Measurements from ENCODE around the gene MAGI2.
"Not testable (repeated sequence)": the region's sequence is repeated elsewhere in the genome, so short reads cannot be mapped to it uniquely, and the experiment has no call there.

MAGI2 gene

GRCh38 chr7:78006063-78006755, 1447.3 kb downstream of the MAGI2 start:
- TF ChIP-seq GATA1 (IDR thresholded peaks at IDR 0.05; ENCODE audit: low read depth, low read length) = no peak
- TF ChIP-seq POLR2A (IDR thresholded peaks at IDR 0.05; ENCODE audit: low read length) = no peak
- no peak for DNase-seq

GRCh38 chr7:78002715-78003114, 1450.8 kb downstream of the MAGI2 start:
- TF ChIP-seq POLR2A (IDR thresholded peaks at IDR 0.05; ENCODE audit: low read length) (no peak), GATA1 (IDR thresholded peaks at IDR 0.05; ENCODE audit: low read depth, low read length) (no peak)
- DNase-seq = no peak

- no peak for TF ChIP-seq POLR2A (IDR thresholded peaks at IDR 0.05; ENCODE audit: low read length)
- TF ChIP-seq GATA1 (IDR thresholded peaks at IDR 0.05; ENCODE audit: low read depth, low read length) = no peak
- DNase-seq = no peak
Measured at GRCh38 chr7:78002021-78002420, 1451.4 kb downstream of the MAGI2 start.

GRCh38 chr7:77999168-77999567, 1454.3 kb downstream of the MAGI2 start:
- not testable (repeated sequence) for DNase-seq

GRCh38 chr7:77995717-77996116, 1457.8 kb downstream of the MAGI2 start:
- TF ChIP-seq GATA1 (IDR thresholded peaks at IDR 0.05; ENCODE audit: low read depth, low read length) (no peak), POLR2A (IDR thresholded peaks at IDR 0.05; ENCODE audit: low read length) (no peak)
- no peak for DNase-seq

GRCh38 chr7:77993838-77994237, 1459.6 kb downstream of the MAGI2 start:
- DNase-seq = no peak
- TF ChIP-seq POLR2A (IDR thresholded peaks at IDR 0.05; ENCODE audit: low read length) = no peak
- TF ChIP-seq GATA1 (IDR thresholded peaks at IDR 0.05; ENCODE audit: low read depth, low read length) = no peak

GRCh38 chr7:77991656-77992055, 1461.8 kb downstream of the MAGI2 start:
- TF ChIP-seq GATA1 (IDR thresholded peaks at IDR 0.05; ENCODE audit: low read depth, low read length) (no peak), POLR2A (IDR thresholded peaks at IDR 0.05; ENCODE audit: low read length) (no peak)
- DNase-seq = no peak

- peak; percentile 32 to 38 for DNase-seq
- TF ChIP-seq POLR2A (IDR thresholded peaks at IDR 0.05; ENCODE audit: low read length) (no peak), GATA1 (IDR thresholded peaks at IDR 0.05; ENCODE audit: low read depth, low read length) (no peak)
Measured at GRCh38 chr7:77989981-77990566, 1463.4 kb downstream of the MAGI2 start.

- no peak for TF ChIP-seq POLR2A (IDR thresholded peaks at IDR 0.05; ENCODE audit: low read length)
- no peak for TF ChIP-seq GATA1 (IDR thresholded peaks at IDR 0.05; ENCODE audit: low read depth, low read length)
- no peak for DNase-seq
Measured at GRCh38 chr7:77985974-77986339, 1467.5 kb downstream of the MAGI2 start.

GRCh38 chr7:77985232-77985973, 1468.1 kb downstream of the MAGI2 start:
- TF ChIP-seq POLR2A (IDR thresholded peaks at IDR 0.05; ENCODE audit: low read length) (no peak), GATA1 (IDR thresholded peaks at IDR 0.05; ENCODE audit: low read depth, low read length) (no peak)
- no peak for DNase-seq

- no peak for TF ChIP-seq POLR2A (IDR thresholded peaks at IDR 0.05; ENCODE audit: low read length)
- TF ChIP-seq GATA1 (IDR thresholded peaks at IDR 0.05; ENCODE audit: low read depth, low read length) = no peak
- DNase-seq = no peak
Measured at GRCh38 chr7:77983973-77984372, 1469.5 kb downstream of the MAGI2 start.

- TF ChIP-seq POLR2A (IDR thresholded peaks at IDR 0.05; ENCODE audit: low read length) (no peak), GATA1 (IDR thresholded peaks at IDR 0.05; ENCODE audit: low read depth, low read length) (no peak)
- DNase-seq = no peak
Measured at GRCh38 chr7:77982926-77983550, 1470.4 kb downstream of the MAGI2 start.

GRCh38 chr7:77980087-77980713, 1473.3 kb downstream of the MAGI2 start:
- DNase-seq = no peak
- TF ChIP-seq POLR2A (IDR thresholded peaks at IDR 0.05; ENCODE audit: low read length) (no peak), GATA1 (IDR thresholded peaks at IDR 0.05; ENCODE audit: low read depth, low read length) (no peak)

GRCh38 chr7:77979219-77979618, 1474.2 kb downstream of the MAGI2 start:
- TF ChIP-seq POLR2A (IDR thresholded peaks at IDR 0.05; ENCODE audit: low read length) (no peak), GATA1 (IDR thresholded peaks at IDR 0.05; ENCODE audit: low read depth, low read length) (no peak)
- DNase-seq = no peak
